ENCODE data around the gene EIF4E2. TPM values are rescaled to one million over a fixed set of nuclear protein-coding genes. Genes with fewer than 3 reads are reported as not detected.

Gene EIF4E2
- total RNA-seq, 4 donors from 2014 or later, result 29.2 to 44.7 (median 34.6) TPM

- no peak overlapping the region for H3K4me3 ChIP-seq (ENCODE audit: low read depth, poor library complexity, severe bottlenecking)
- intact Hi-C loops (cut with DNase I; ENCODE audit: low total_unique reads), result no loop called here
- 58 to 60% methylated on average over 10 of the region's 10 CpGs for WGBS, 2 donors
- TF ChIP-seq CTCF (IDR thresholded peaks at IDR 0.05), result no peak
- TF ChIP-seq POLR2A (IDR thresholded peaks at IDR 0.05), result no peak
- DNase-seq (ENCODE audit: low spot score in 2 of 2), result no peak
Observed at GRCh38 chr2:232512602-232513001, 37.9 kb upstream of the EIF4E2 start.

GRCh38 chr2:232513353-232513752 lies 37.1 kb upstream of the EIF4E2 start:
- intact Hi-C loops (cut with DNase I; ENCODE audit: low total_unique reads), result no loop called here
- 77 to 82% methylated on average over 5 of the region's 5 CpGs for WGBS, 2 donors
- no peak for DNase-seq (ENCODE audit: low spot score in 2 of 2)
- no peak overlapping the region for H3K4me3 ChIP-seq (ENCODE audit: low read depth, poor library complexity, severe bottlenecking)
- no peak for TF ChIP-seq CTCF (IDR thresholded peaks at IDR 0.05)
- no peak for TF ChIP-seq POLR2A (IDR thresholded peaks at IDR 0.05)

- H3K4me3 ChIP-seq (ENCODE audit: low read depth, poor library complexity, severe bottlenecking), result no peak overlapping the region
- intact Hi-C loops (cut with DNase I; ENCODE audit: low total_unique reads), result no loop called here
- WGBS, 2 donors, result 87 to 89% methylated on average over 7 of the region's 7 CpGs
- no peak for DNase-seq (ENCODE audit: low spot score in 2 of 2)
- TF ChIP-seq CTCF (IDR thresholded peaks at IDR 0.05), result no peak
- TF ChIP-seq POLR2A (IDR thresholded peaks at IDR 0.05), result no peak
Observed at GRCh38 chr2:232515639-232516038, 34.9 kb upstream of the EIF4E2 start.

- TF ChIP-seq CTCF (IDR thresholded peaks at IDR 0.05) (no peak), POLR2A (IDR thresholded peaks at IDR 0.05) (no peak)
- intact Hi-C loops (cut with DNase I; ENCODE audit: low total_unique reads), result no loop called here
- 92 to 96% methylated on average over 3 of the region's 3 CpGs for WGBS, 2 donors
- DNase-seq (ENCODE audit: low spot score in 2 of 2), result no peak
- H3K4me3 ChIP-seq (ENCODE audit: low read depth, poor library complexity, severe bottlenecking), result no peak overlapping the region
Observed at GRCh38 chr2:232516551-232516950, 33.9 kb upstream of the EIF4E2 start.

- no peak overlapping the region for H3K4me3 ChIP-seq (ENCODE audit: low read depth, poor library complexity, severe bottlenecking)
- TF ChIP-seq POLR2A (IDR thresholded peaks at IDR 0.05) (no peak), CTCF (IDR thresholded peaks at IDR 0.05) (no peak)
- 69 to 73% methylated on average over 4 to 6 of the region's 6 CpGs for WGBS, 2 donors
- no peak for DNase-seq (ENCODE audit: low spot score in 2 of 2)
- intact Hi-C loops (cut with DNase I; ENCODE audit: low total_unique reads), result no loop called here
Observed at GRCh38 chr2:232518844-232519243, 31.6 kb upstream of the EIF4E2 start.
